GM12878 (cell line): ENCODE results near the gene ATAD3A. TPM values are rescaled to one million over a fixed set of nuclear protein-coding genes. Genes with fewer than 3 reads are reported as not detected.

Source experiments
- ATAC-seq: fragments of 200-7000 bp; cut with Tn5 transposase; 3 replicates; pipeline ENCODE4 v1.9.1; 2020; ENCODE audit warnings: mild to moderate bottlenecking, moderate library complexity
- BruUV-seq: library from RNA; stranded (reverse); fragments of 400-500 nt; replicated peaks from 2 replicates; lab custom pipeline; 2021; lab: Mats Ljungman, UMichigan
- CTCF ChIA-PET: fragments of 300-600 bp; sonication (Branson Sonifier 250); formaldehyde crosslinking; extraction: SDS; loops from one replicate; lab custom pipeline; 2021; ENCODE audit warnings: inconsistent platforms; lab: Yijun Ruan, JAX
- POLR2A ChIA-PET: fragments of 350-600 bp; formaldehyde crosslinking; extraction: SDS; loops from one replicate; lab custom pipeline; 2021; ENCODE audit warnings: inconsistent platforms; lab: Charles Lee
- RAD21 ChIA-PET: fragments of 300-600 bp; sonication (Branson Sonifier 250); formaldehyde crosslinking; loops from one replicate; lab custom pipeline; 2023; ENCODE audit warnings: antibody characterized with exemption; ENCODE audit not compliant: unreplicated experiment; lab: Charles Lee
- SMC1A ChIA-PET: fragments of 300-600 bp; sonication (Branson Sonifier 250); formaldehyde crosslinking; loops from one replicate; lab custom pipeline; 2023; ENCODE audit not compliant: unreplicated experiment, uncharacterized antibody; lab: Charles Lee
- DNase-seq: peaks from one replicate; pipeline ENCODE4 v3.0.0-alpha.2; 2011; ENCODE audit warnings: low read depth, low spot score
- FAIRE-seq: peaks from 3 replicates; lab custom pipeline; 2011; peaks lifted over from hg19 to GRCh38; lab: Jason Lieb, UNC
- H2AFZ ChIP-seq: 2 replicates; pipeline ENCODE4 v1.6.0; 2011; ENCODE audit warnings: low read depth, low read length, control low read depth; ENCODE audit not compliant: control insufficient read depth
- H3K27ac ChIP-seq: 2 replicates; pipeline ENCODE4 v1.5.1; 2011; ENCODE audit warnings: control low read depth; ENCODE audit not compliant: control insufficient read depth, insufficient read depth
- H3K27me3 ChIP-seq, 2 experiments: replicated peaks in 1 of 2; 2 replicates each; pipeline versions ENCODE4 v1.6.0 to v1.6.1; 2011; ENCODE audit warnings: low read length in 1 of 2; ENCODE audit not compliant: control insufficient read depth in 2 of 2, insufficient read depth in 2 of 2
- H3K36me3 ChIP-seq, 2 experiments: 2 replicates each; pipeline ENCODE4 v1.5.1; 2011; ENCODE audit warnings: low read length in 1 of 2; ENCODE audit not compliant: control insufficient read depth in 2 of 2, insufficient read depth in 2 of 2
- H3K4me1 ChIP-seq: 2 replicates; pipeline ENCODE4 v1.6.1; 2011; ENCODE audit warnings: mild to moderate bottlenecking, low read length, moderate library complexity, mixed read lengths; ENCODE audit not compliant: control insufficient read depth, insufficient read depth
- H3K4me2 ChIP-seq: 2 replicates; pipeline ENCODE4 v1.6.0; 2011; ENCODE audit warnings: control low read depth; ENCODE audit not compliant: control insufficient read depth, insufficient read depth
- H3K4me3 ChIP-seq: fragments of 200-600 bp; sonication (generic); 2 replicates; pipeline ENCODE4 v1.5.1; 2016
- H3K79me2 ChIP-seq: 2 replicates; pipeline ENCODE4 v1.6.0; 2011; ENCODE audit warnings: low read length; ENCODE audit not compliant: control insufficient read depth, insufficient read depth
- H3K9ac ChIP-seq: 2 replicates; pipeline ENCODE4 v1.8.0; 2011; ENCODE audit warnings: low read length, control low read depth, mixed read lengths; ENCODE audit not compliant: control insufficient read depth, insufficient read depth
- H3K9me3 ChIP-seq: replicated peaks from 3 replicates; pipeline ENCODE4 v1.5.1; 2011; ENCODE audit warnings: mild to moderate bottlenecking, low read length; ENCODE audit not compliant: control insufficient read depth, insufficient read depth
- H4K20me1 ChIP-seq: 2 replicates; pipeline ENCODE4 v1.6.0; 2011; ENCODE audit not compliant: control insufficient read depth, insufficient read depth
- ASH2L ChIP-seq: fragments of 300-600, 200-600 bp; sonication (generic); IDR thresholded peaks from 2 replicates; pipeline ENCODE4 v1.6.1; 2017; ENCODE audit warnings: low read depth, mild to moderate bottlenecking, borderline replicate concordance
- FOXK2 ChIP-seq: fragments of 450-650 bp; IDR thresholded peaks from 2 replicates; pipeline ENCODE4 v1.6.1; 2017; ENCODE audit warnings: mild to moderate bottlenecking, moderate library complexity
- GATAD2B ChIP-seq: fragments of 450-650 bp; conservative IDR thresholded peaks from 2 replicates; pipeline ENCODE4 v1.6.1; 2017; ENCODE audit warnings: low read depth, mild to moderate bottlenecking, moderate library complexity
- MXI1 ChIP-seq: fragments of 150-350 bp; IDR thresholded peaks from 2 replicates; pipeline ENCODE4 v1.6.1; 2011; ENCODE audit warnings: low read depth, mild to moderate bottlenecking, inconsistent platforms, low read length, improper control_type of control experiment
- NBN ChIP-seq: fragments of 450-650 bp; IDR thresholded peaks from 2 replicates; pipeline ENCODE4 v1.6.1; 2016
- NFYB ChIP-seq: IDR thresholded peaks from 2 replicates; pipeline ENCODE4 v1.6.1; 2011; ENCODE audit warnings: low read depth, mild to moderate bottlenecking, low read length, improper control_type of control experiment, moderate library complexity; ENCODE audit not compliant: insufficient read depth
- POLR2AphosphoS5 ChIP-seq: IDR thresholded peaks from 2 replicates; pipeline ENCODE4 v1.6.1; 2011; ENCODE audit warnings: mild to moderate bottlenecking, low read length, inconsistent platforms
- RAD21 ChIP-seq: IDR thresholded peaks from 2 replicates; pipeline ENCODE4 v1.6.1; 2011; ENCODE audit warnings: mild to moderate bottlenecking, low read depth, low read length, moderate library complexity; ENCODE audit not compliant: insufficient read depth
- TAF1 ChIP-seq: IDR thresholded peaks from 2 replicates; pipeline ENCODE4 v1.6.1; 2011; ENCODE audit warnings: mild to moderate bottlenecking, low read depth, low read length, borderline replicate concordance
- YBX1 ChIP-seq: fragments of 450-650 bp; IDR thresholded peaks from 2 replicates; pipeline ENCODE4 v1.6.1; 2016; ENCODE audit warnings: antibody characterized with exemption
- YY1 ChIP-seq: IDR thresholded peaks from 2 replicates; pipeline ENCODE4 v1.6.1; 2011; ENCODE audit warnings: low read depth, mild to moderate bottlenecking, low read length
- ZBED1 ChIP-seq: IDR thresholded peaks from 2 replicates; pipeline ENCODE4 v1.6.1; 2016; ENCODE audit warnings: borderline replicate concordance
- WGBS: methylation state at CpG from one replicate; pipeline ENCODE4 v1.1.6; 2016; ENCODE audit warnings: low lambda C conversion rate; ENCODE audit not compliant: insufficient replicate concordance, insufficient coverage; ENCODE audit errors: missing lambda C conversion rate; 5-methylcytosine and 5-hydroxymethylcytosine counted together
- in situ Hi-C: fragments of 300-500 bp; cut with MboI; formaldehyde crosslinking; loops from 9 replicates; pipeline ENCODE4 v1.14.3; 2018; ENCODE audit warnings: mixed read lengths
- intact Hi-C: fragments of 100-400 bp; cut with micrococcal nuclease; formaldehyde crosslinking; loops from one replicate; pipeline ENCODE4 v1.14.2; 2022; ENCODE audit not compliant: unreplicated experiment
- polyA plus RNA-seq, 11 experiments: library from polyadenylated mRNA; depleted of rRNA in 4 of 11; unstranded in 6 of 11; stranded (reverse) in 5 of 11; fragments of >200 nt; fragmentation: Nextera tagmentation in 4 of 11; fragmentation: Illumina TruSeq in 1 of 11; extraction: Ambion mirVana in 4 of 11; extraction: Trizol in 1 of 11; gene quantifications; 1 replicate in 1 of 11; 2 replicates in 10 of 11; pipeline versions ENCODE4 v1.2.1 to v1.2.3, GENCODE V29; 2011 to 2016; ENCODE audit warnings: inconsistent platforms in 2 of 11, missing spikeins in 2 of 11, low read depth in 1 of 11
- total RNA-seq, 4 experiments: library from RNA; depleted of rRNA in 3 of 4; stranded (reverse); fragments of >200 nt in 3 of 4; fragmentation: Illumina TruSeq in 1 of 4; extraction: Trizol in 1 of 4; gene quantifications; 2 replicates each; pipeline versions ENCODE4 v1.2.1 to v1.2.3, GENCODE V29; 2013 to 2021
- TF ChIP-seq, protein P1 (sequence below): IDR thresholded peaks from 2 replicates; pipeline ENCODE4 v1.6.1; 2011; ENCODE audit warnings: borderline replicate concordance, low read depth, mild to moderate bottlenecking, moderate library complexity, low read length; ENCODE audit not compliant: insufficient read depth, poor library complexity, severe bottlenecking
- TF ChIP-seq, protein P2 (sequence below): fragments of 450-650 bp; formaldehyde crosslinking; IDR thresholded peaks from 2 replicates; pipeline ENCODE4 v1.4.0; 2020; ENCODE audit warnings: mild to moderate bottlenecking, moderate library complexity
- TF ChIP-seq, protein P3 (sequence below): IDR thresholded peaks from 2 replicates; pipeline ENCODE4 v1.6.1; 2012; ENCODE audit warnings: low read depth, low read length, improper control_type of control experiment
- TF ChIP-seq, protein P4 (sequence below): fragments of 450-650 bp; IDR thresholded peaks from 2 replicates; pipeline ENCODE4 v1.6.1; 2016; ENCODE audit warnings: mild to moderate bottlenecking

ATAD3A gene
- total and polyA plus RNA-seq, 10 of the 15 experiments (the other 5 are each of a cell fraction or from before 2014, with no cell fraction given) = 0.05 to 93.5 (median 38.9) TPM

DNA sequence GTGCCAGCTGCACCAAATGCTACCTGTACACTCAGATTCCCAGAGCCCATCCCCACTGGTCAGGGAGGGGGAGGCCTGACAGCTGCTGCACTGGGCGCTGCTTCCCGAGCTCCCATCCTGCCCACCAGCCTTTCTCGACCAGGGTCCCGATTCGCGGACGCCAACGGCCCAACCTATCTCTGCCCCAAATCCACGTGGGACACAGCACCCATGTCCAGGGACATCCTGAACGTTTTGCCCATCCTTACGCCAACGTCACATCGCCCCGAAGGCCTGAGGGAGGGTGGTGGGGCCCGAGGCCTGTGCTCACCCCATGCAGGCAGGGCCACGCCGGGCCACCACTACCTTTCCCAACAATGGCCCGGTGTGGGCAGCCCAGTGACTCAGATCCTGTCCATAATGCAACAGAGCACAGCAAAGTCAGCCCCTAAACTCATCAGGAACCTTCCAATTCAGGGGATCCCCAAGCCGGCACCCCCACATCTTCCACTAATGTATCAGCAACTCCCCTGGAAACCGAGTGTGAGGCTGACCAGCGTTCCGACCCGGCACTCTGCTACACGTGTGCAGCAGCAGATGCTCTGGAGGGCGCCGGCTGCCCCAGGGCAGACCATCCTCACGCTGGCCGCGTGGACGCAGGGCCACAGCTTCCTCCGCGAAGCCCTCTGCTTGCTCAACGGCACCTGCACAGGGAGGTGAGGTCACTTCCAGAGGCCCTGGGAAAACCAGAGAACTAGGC lies 39.7 kb downstream of the ATAD3A start:
- RAD21 ChIA-PET = no interaction called here
- H3K36me3 ChIP-seq = no peaks in the 10 kb centered on the region; a peak in 2 of 4 replicates
- no peaks in the 10 kb centered on the region for H3K79me2 ChIP-seq
- in situ Hi-C loops = no loop called here
- ATAC-seq (no peak), DNase-seq (no peak), FAIRE-seq (no peak)
- H3K9me3 ChIP-seq = no peaks in the 10 kb centered on the region
- no peak overlapping the region for H3K4me2 ChIP-seq
- H3K4me1 ChIP-seq = no peaks in the 10 kb centered on the region
- no peaks in the 10 kb centered on the region for H4K20me1 ChIP-seq
- POLR2A ChIA-PET = interaction anchor here (0.5 kb wide), 1 partner anchor 18 kb away, joined by 3 read pairs; no protein-coding TSS in a partner anchor
- no peak for TF ChIP-seq TAF1
- TF ChIP-seq, protein P1, sequence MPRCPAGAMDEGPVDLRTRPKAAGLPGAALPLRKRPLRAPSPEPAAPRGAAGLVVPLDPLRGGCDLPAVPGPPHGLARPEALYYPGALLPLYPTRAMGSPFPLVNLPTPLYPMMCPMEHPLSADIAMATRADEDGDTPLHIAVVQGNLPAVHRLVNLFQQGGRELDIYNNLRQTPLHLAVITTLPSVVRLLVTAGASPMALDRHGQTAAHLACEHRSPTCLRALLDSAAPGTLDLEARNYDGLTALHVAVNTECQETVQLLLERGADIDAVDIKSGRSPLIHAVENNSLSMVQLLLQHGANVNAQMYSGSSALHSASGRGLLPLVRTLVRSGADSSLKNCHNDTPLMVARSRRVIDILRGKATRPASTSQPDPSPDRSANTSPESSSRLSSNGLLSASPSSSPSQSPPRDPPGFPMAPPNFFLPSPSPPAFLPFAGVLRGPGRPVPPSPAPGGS = no peak
- TF ChIP-seq ZBED1 = no peak
- no peak for TF ChIP-seq ASH2L
- no peak for TF ChIP-seq POLR2AphosphoS5
- TF ChIP-seq NBN = no peak
- TF ChIP-seq, protein P2, sequence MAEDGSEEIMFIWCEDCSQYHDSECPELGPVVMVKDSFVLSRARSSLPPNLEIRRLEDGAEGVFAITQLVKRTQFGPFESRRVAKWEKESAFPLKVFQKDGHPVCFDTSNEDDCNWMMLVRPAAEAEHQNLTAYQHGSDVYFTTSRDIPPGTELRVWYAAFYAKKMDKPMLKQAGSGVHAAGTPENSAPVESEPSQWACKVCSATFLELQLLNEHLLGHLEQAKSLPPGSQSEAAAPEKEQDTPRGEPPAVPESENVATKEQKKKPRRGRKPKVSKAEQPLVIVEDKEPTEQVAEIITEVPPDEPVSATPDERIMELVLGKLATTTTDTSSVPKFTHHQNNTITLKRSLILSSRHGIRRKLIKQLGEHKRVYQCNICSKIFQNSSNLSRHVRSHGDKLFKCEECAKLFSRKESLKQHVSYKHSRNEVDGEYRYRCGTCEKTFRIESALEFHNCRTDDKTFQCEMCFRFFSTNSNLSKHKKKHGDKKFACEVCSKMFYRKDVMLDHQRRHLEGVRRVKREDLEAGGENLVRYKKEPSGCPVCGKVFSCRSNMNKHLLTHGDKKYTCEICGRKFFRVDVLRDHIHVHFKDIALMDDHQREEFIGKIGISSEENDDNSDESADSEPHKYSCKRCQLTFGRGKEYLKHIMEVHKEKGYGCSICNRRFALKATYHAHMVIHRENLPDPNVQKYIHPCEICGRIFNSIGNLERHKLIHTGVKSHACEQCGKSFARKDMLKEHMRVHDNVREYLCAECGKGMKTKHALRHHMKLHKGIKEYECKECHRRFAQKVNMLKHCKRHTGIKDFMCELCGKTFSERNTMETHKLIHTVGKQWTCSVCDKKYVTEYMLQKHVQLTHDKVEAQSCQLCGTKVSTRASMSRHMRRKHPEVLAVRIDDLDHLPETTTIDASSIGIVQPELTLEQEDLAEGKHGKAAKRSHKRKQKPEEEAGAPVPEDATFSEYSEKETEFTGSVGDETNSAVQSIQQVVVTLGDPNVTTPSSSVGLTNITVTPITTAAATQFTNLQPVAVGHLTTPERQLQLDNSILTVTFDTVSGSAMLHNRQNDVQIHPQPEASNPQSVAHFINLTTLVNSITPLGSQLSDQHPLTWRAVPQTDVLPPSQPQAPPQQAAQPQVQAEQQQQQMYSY (CRISPR knock-in tag) = no peak
- TF ChIP-seq, protein P3, sequence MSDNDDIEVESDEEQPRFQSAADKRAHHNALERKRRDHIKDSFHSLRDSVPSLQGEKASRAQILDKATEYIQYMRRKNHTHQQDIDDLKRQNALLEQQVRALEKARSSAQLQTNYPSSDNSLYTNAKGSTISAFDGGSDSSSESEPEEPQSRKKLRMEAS = no peak
- TF ChIP-seq FOXK2 = no peak
- no peak for TF ChIP-seq MXI1
- no peak for TF ChIP-seq GATAD2B
- TF ChIP-seq YBX1 = no peak
- no peak for TF ChIP-seq RAD21
- TF ChIP-seq NFYB = no peak
- TF ChIP-seq YY1 = no peak
- TF ChIP-seq, protein P4, sequence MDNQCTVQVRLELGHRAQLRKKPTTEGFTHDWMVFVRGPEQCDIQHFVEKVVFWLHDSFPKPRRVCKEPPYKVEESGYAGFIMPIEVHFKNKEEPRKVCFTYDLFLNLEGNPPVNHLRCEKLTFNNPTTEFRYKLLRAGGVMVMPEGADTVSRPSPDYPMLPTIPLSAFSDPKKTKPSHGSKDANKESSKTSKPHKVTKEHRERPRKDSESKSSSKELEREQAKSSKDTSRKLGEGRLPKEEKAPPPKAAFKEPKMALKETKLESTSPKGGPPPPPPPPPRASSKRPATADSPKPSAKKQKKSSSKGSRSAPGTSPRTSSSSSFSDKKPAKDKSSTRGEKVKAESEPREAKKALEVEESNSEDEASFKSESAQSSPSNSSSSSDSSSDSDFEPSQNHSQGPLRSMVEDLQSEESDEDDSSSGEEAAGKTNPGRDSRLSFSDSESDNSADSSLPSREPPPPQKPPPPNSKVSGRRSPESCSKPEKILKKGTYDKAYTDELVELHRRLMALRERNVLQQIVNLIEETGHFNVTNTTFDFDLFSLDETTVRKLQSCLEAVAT = no peak
- intact Hi-C loops = no loop called here
- no peak overlapping the region for H3K9ac ChIP-seq
- H3K27me3 ChIP-seq = no peaks in the 10 kb centered on the region
- no peak overlapping the region for H3K4me3 ChIP-seq
- SMC1A ChIA-PET = no interaction called here
- WGBS = 89% methylated on average over 33 of the region's 33 CpGs
- BruUV-seq = no TSS peak
- no peak overlapping the region for H3K27ac ChIP-seq
- CTCF ChIA-PET = no interaction called here
- no peak overlapping the region for H2AFZ ChIP-seq
